OCI-LY1 (cell line): ENCODE results near the gene MAP7.

Experiments used
- CTCF ChIP-seq: fragments of 200-600 bp; sonication (generic), shearing (Covaris generic); IDR thresholded peaks from 2 replicates; pipeline ENCODE4 v1.5.1; 2017; ENCODE audit warnings: mild to moderate bottlenecking, antibody characterized with exemption, low read length, moderate library complexity, mixed read lengths
- EZH2 ChIP-seq: fragments of 200-600 bp; sonication (generic), shearing (Covaris generic); IDR thresholded peaks from 2 replicates; pipeline ENCODE4 v1.8.0; 2017; ENCODE audit warnings: borderline replicate concordance, mixed run types, mild to moderate bottlenecking, antibody characterized with exemption, low read length, moderate library complexity, mixed read lengths

DNA sequence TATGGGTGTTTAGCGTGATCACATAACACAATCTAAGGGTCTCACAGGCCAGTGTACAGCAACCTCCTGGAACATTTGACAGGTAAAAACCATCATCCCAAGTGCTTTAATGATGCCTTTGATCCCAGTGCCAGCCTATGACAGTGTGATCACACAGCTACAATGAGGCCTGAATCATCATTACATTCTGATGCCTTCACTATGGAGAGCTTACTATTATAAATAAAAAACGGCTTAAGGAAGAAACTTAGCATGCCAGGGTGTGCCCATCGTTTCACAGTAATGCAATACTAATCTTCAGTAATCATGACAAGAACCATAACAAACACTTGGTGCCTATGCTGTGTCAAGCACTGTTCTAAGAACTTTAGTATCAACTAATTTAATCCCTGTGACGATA is 11.4 kb downstream of the MAP7 start:
- no peak for TF ChIP-seq CTCF
- no peak for TF ChIP-seq EZH2
